Common myeloid progenitor, CD34-positive (primary cell): Measurements from ENCODE around the gene VIL1.

Experiments used
- CTCF ChIA-PET: fragments of 350-600 bp; sonication (Branson Sonifier 250); formaldehyde crosslinking; loops from one replicate; lab custom pipeline; 2021; ENCODE audit warnings: antibody characterized with exemption; lab: Charles Lee
- POLR2A ChIA-PET: fragments of 350-600 bp; sonication (Branson Sonifier 250); formaldehyde crosslinking; loops from one replicate; lab custom pipeline; 2021; ENCODE audit warnings: antibody characterized with exemption; lab: Charles Lee
- DNase-seq, 3 donors: peaks; one replicate each; pipeline versions ENCODE4 v3.0.0 to v3.0.0-alpha.2; 2013
- H3K27ac ChIP-seq, 2 experiments: 1 replicate in 1 of 2; 2 replicates in 1 of 2; pipeline ENCODE4 v1.7.0; 2013; ENCODE audit warnings: inconsistent platforms in 2 of 2, low read length in 2 of 2, mild to moderate bottlenecking in 2 of 2, low read depth in 1 of 2, moderate library complexity in 1 of 2; ENCODE audit not compliant: severe bottlenecking in 2 of 2, insufficient read depth in 1 of 2, poor library complexity in 1 of 2
- H3K27me3 ChIP-seq, 5 experiments: replicated peaks in 2 of 5; 1 replicate in 3 of 5; 2 replicates in 2 of 5; pipeline versions ENCODE4 v1.6.1 to v1.7.0; 2013; ENCODE audit warnings: low read length in 4 of 5, mild to moderate bottlenecking in 2 of 5, moderate library complexity in 2 of 5, inconsistent platforms in 1 of 5; ENCODE audit not compliant: insufficient read depth in 5 of 5, control insufficient read depth in 4 of 5
- H3K36me3 ChIP-seq, 4 experiments: 1 replicate in 2 of 4; 2 replicates in 2 of 4; pipeline versions ENCODE4 v1.6.1 to v1.7.0; 2013; ENCODE audit warnings: low read length in 3 of 4, control low read depth in 1 of 4, mild to moderate bottlenecking in 1 of 4; ENCODE audit not compliant: control insufficient read depth in 4 of 4, insufficient read depth in 4 of 4
- H3K4me1 ChIP-seq, 4 experiments: 1 replicate in 3 of 4; 2 replicates in 1 of 4; pipeline versions ENCODE4 v1.6.1 to v1.7.1; 2013; ENCODE audit warnings: low read length in 3 of 4, mild to moderate bottlenecking in 3 of 4, control low read depth in 1 of 4, inconsistent platforms in 1 of 4, moderate library complexity in 1 of 4; ENCODE audit not compliant: control insufficient read depth in 4 of 4, insufficient read depth in 4 of 4; ENCODE audit errors: control extremely low read depth in 1 of 4
- H3K4me3 ChIP-seq, 7 experiments: 1 replicate in 4 of 7; 2 replicates in 3 of 7; pipeline versions ENCODE4 v1.5.1 to v1.7.0; 2013; ENCODE audit warnings: mild to moderate bottlenecking in 7 of 7, low read length in 6 of 7, moderate library complexity in 6 of 7, inconsistent platforms in 2 of 7, low read depth in 2 of 7, control low read depth in 1 of 7; ENCODE audit not compliant: insufficient read depth in 4 of 7, control insufficient read depth in 1 of 7; ENCODE audit errors: extremely low read depth in 1 of 7
- H3K9me3 ChIP-seq, 5 experiments: 1 replicate in 4 of 5; 2 replicates in 1 of 5; pipeline versions ENCODE4 v1.6.1 to v1.7.1; 2013; ENCODE audit warnings: low read length in 4 of 5, mild to moderate bottlenecking in 2 of 5, inconsistent platforms in 1 of 5, low read depth in 1 of 5, moderate library complexity in 1 of 5; ENCODE audit not compliant: control insufficient read depth in 4 of 5, insufficient read depth in 2 of 5; ENCODE audit errors: control extremely low read depth in 1 of 5
- WGBS: methylation state at CpG from one replicate; pipeline ENCODE4 v1.1.5; 2013; ENCODE audit not compliant: insufficient coverage; 5-methylcytosine and 5-hydroxymethylcytosine counted together

Gene VIL1

DNA sequence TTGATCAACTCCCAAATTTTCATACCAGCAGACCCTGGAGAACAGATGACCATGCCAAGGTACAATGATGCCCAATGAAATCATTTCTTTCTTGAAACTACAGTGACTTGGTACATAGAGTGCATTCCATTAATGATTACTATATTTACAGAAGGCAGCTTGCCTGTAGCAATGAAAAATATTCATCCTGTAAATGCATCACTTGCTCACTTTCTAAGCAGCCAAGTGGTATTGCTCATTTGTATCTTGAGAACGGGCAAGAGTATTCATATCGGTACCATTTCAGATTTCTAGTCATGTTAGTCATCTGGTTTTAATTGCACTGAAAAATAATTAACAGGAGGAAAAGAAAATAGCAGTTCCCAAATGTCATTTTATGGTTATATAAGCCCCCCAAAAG lies 59.6 kb downstream of the VIL1 start:
- ChIA-PET POLR2A (no interaction called here), CTCF (no interaction called here)
- Histone ChIP-seq H3K4me3 (no peak overlapping the region), H3K4me1 (peaks cover 0 to 2% (median 0%) of the 10 kb centered on the region in 4 experiments), H3K27me3 (no peaks in the 10 kb centered on the region), H3K27ac (no peak overlapping the region), H3K36me3 (peaks cover 19 to 54% (median 42%) of the 10 kb centered on the region in 4 experiments), H3K9me3 (no peaks in the 10 kb centered on the region)
- no peak for DNase-seq
- WGBS: no CpG with 5 or more reads among the region's 2 CpGs

GRCh38 chr2:218479595-218479994 lies 60.7 kb downstream of the VIL1 start:
- WGBS: 100% methylated on average over 2 of the region's 2 CpGs
- no peak overlapping the region for H3K27ac ChIP-seq
- no peaks in the 10 kb centered on the region for H3K9me3 ChIP-seq
- no peak for DNase-seq
- H3K36me3 ChIP-seq: peaks cover 18 to 44% (median 36%) of the 10 kb centered on the region in 4 experiments
- H3K4me1 ChIP-seq: peaks cover 0 to 2% (median 0%) of the 10 kb centered on the region in 4 experiments
- H3K27me3 ChIP-seq: no peaks in the 10 kb centered on the region
- no peak overlapping the region for H3K4me3 ChIP-seq
- ChIA-PET POLR2A (no interaction called here), CTCF (interaction anchor here (1.1 kb wide), 1 partner anchor 71 kb away, joined by 3 read pairs; no protein-coding TSS in a partner anchor)

DNA sequence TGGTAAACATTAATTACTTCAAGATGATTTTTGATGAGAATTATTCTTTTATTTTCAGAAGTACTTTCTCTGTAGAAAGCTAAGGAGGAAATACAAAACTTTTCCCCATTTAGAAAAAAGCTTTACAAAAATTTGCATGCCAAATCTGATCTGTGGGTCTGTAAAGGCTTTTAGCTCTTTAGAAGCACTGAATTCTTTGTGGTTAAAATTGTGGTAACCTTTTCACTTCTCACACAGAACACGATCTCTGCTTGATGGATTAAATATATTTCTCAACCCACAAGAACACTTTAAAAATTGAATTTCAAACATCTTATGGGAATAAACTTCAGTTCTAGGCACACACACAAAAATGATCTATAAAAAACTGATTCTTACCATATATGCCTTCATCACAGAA lies 63.7 kb downstream of the VIL1 start:
- Histone ChIP-seq H3K36me3 (peaks cover 13 to 40% (median 31%) of the 10 kb centered on the region in 4 experiments), H3K27ac (no peak overlapping the region), H3K27me3 (no peaks in the 10 kb centered on the region), H3K9me3 (no peaks in the 10 kb centered on the region), H3K4me3 (no peak overlapping the region), H3K4me1 (peaks cover 0 to 2% (median 0%) of the 10 kb centered on the region in 4 experiments)
- no CpG with 5 or more reads among the region's 1 CpG for WGBS
- POLR2A ChIA-PET: no interaction called here
- CTCF ChIA-PET: no interaction called here
- DNase-seq: no peak

- WGBS: 96% methylated on average over 3 of the region's 7 CpGs
- ChIA-PET CTCF (interaction anchor here (1.3 kb wide), 1 partner anchor 20 kb away, joined by 3 read pairs; no protein-coding TSS in a partner anchor), POLR2A (no interaction called here)
- Histone ChIP-seq H3K4me1 (peaks cover 0 to 2% (median 0%) of the 10 kb centered on the region in 4 experiments), H3K27me3 (no peaks in the 10 kb centered on the region), H3K4me3 (no peak overlapping the region), H3K36me3 (peaks cover 22 to 48% (median 34%) of the 10 kb centered on the region in 4 experiments), H3K27ac (no peak overlapping the region), H3K9me3 (no peaks in the 10 kb centered on the region)
- no peak for DNase-seq
Measured at GRCh38 chr2:218485986-218486667, 67.2 kb downstream of the VIL1 start.

DNA sequence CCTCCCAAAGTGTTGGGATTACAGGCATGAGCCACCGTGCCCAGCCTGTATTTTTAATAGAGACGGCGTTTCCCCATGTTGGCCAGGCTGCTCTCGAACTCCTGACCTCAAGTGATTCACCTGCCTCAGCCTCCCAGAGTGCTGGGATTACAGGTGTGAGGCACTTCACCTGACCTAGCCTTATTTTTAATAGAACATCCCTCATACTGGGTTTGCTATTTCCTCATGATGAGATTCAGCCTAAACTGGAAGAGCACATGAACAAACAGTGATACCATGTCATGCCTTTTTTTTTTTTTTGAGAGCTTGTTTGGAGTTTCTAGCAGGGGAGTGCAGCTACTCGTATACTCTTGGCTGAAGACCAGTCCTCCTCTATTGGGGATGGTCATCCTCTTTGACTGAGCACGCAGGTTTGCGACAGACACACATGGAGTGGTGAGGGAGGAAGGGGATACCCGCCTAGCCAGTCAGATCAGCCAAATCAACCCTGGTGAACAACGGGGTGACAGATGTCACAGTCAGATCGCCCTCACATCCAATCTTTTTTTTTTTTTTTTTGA lies 81.7 kb downstream of the VIL1 start:
- no peaks in the 10 kb centered on the region for H3K27me3 ChIP-seq
- DNase-seq: no peak
- no peak overlapping the region for H3K27ac ChIP-seq
- no peak overlapping the region for H3K4me3 ChIP-seq
- H3K9me3 ChIP-seq: no peaks in the 10 kb centered on the region
- ChIA-PET CTCF (no interaction called here), POLR2A (no interaction called here)
- no peaks in the 10 kb centered on the region for H3K4me1 ChIP-seq
- 98% methylated on average over 10 of the region's 10 CpGs for WGBS
- H3K36me3 ChIP-seq: peaks cover 6 to 32% (median 15%) of the 10 kb centered on the region in 4 experiments

GRCh38 chr2:218501665-218502064 lies 82.7 kb downstream of the VIL1 start:
- CTCF ChIA-PET: interaction anchor here (0.7 kb wide), 1 partner anchor 60 kb away, joined by 3 read pairs; no protein-coding TSS in a partner anchor
- DNase-seq: no peak
- Histone ChIP-seq H3K27me3 (no peaks in the 10 kb centered on the region), H3K4me1 (no peaks in the 10 kb centered on the region), H3K36me3 (peaks cover 3 to 32% (median 13%) of the 10 kb centered on the region in 4 experiments), H3K9me3 (no peaks in the 10 kb centered on the region), H3K4me3 (no peak overlapping the region), H3K27ac (no peak overlapping the region)
- WGBS: 65% methylated on average over 2 of the region's 2 CpGs
- POLR2A ChIA-PET: no interaction called here
